Upper lobe of left lung (tissue), 6 donors: ENCODE results near the gene WIPF1. TPM values are rescaled to one million over a fixed set of nuclear protein-coding genes. Genes with fewer than 3 reads are reported as not detected.

ENCODE experiments used
- ATAC-seq, 2 donors: fragments of 200-7000 bp; cut with Tn5 transposase; one replicate each; pipeline ENCODE4 v1.9.1; 2022; ENCODE audit warnings: mild to moderate bottlenecking in 2 of 2, moderate library complexity in 2 of 2; ENCODE audit not compliant: low FRiP score in 2 of 2
- DNase-seq, 2 donors: peaks; one replicate each; pipeline ENCODE4 v3.0.0-alpha.2; 2019 to 2020
- H3K27ac ChIP-seq, 4 donors: fragments of 200-600 bp; sonication (generic); one replicate each; pipeline ENCODE4 v1.5.1; 2016 to 2019
- H3K27me3 ChIP-seq, 4 donors: fragments of 200-600 bp; sonication (generic); one replicate each; pipeline ENCODE4 v1.5.1; 2017 to 2019
- H3K36me3 ChIP-seq, 4 donors: fragments of 200-600 bp; sonication (generic); one replicate each; pipeline ENCODE4 v1.5.1; 2016 to 2019
- H3K4me1 ChIP-seq, 4 donors: fragments of 200-600 bp; sonication (generic); one replicate each; pipeline ENCODE4 v1.5.1; 2018 to 2019
- H3K4me3 ChIP-seq, 4 donors: fragments of 200-600 bp; sonication (generic); one replicate each; pipeline ENCODE4 v1.5.1; 2017 to 2019; ENCODE audit warnings: mild to moderate bottlenecking in 2 of 4, moderate library complexity in 1 of 4
- H3K9me3 ChIP-seq, 4 donors: fragments of 200-600 bp; sonication (generic); one replicate each; pipeline ENCODE4 v1.5.1; 2018 to 2019
- CTCF ChIP-seq, 6 experiments: fragments of 450-650 bp in 4 of 6; fragments of 200-600 bp in 2 of 6; sonication (generic) in 2 of 6; IDR thresholded peaks; one replicate each; pipeline ENCODE4 v1.5.1; 2016 to 2019; ENCODE audit warnings: antibody characterized with exemption in 6 of 6
- EP300 ChIP-seq, 4 donors: sonication (generic); formaldehyde crosslinking; IDR thresholded peaks; one replicate each; pipeline ENCODE4 v1.5.1; 2017; ENCODE audit warnings: antibody characterized with exemption in 4 of 4, control low read depth in 2 of 4
- POLR2A ChIP-seq, 4 donors: fragments of 450-650 bp; IDR thresholded peaks; one replicate each; pipeline ENCODE4 v1.5.1; 2016 to 2017; ENCODE audit warnings: antibody characterized with exemption in 4 of 4, mild to moderate bottlenecking in 2 of 4
- POLR2AphosphoS5 ChIP-seq, 2 donors: sonication (generic); formaldehyde crosslinking; IDR thresholded peaks; one replicate each; pipeline ENCODE4 v1.5.1; 2017; ENCODE audit warnings: antibody characterized with exemption in 2 of 2
- WGBS, 2 donors: methylation state at CpG; one replicate each; pipeline ENCODE4 v1.1.5; 2017 to 2018; 5-methylcytosine and 5-hydroxymethylcytosine counted together
- total RNA-seq, 6 donors: library from RNA; depleted of rRNA in 4 of 6; stranded (reverse); fragments of >200 nt in 4 of 6; gene quantifications; one replicate each; pipeline versions ENCODE4 v1.1.0 to v1.2.1, GENCODE V29; 2016 to 2021
- donor health status: DM: no; HTN: no; CAD: no; lungs with moderate emphysema.
- donor health status: DM: no; HTN: yes; CAD: no; lungs with severe emphysema.

Gene WIPF1
- total RNA-seq, 6 donors from 2014 or later, result 25.1 to 79.0 (median 48.9) TPM

GRCh38 chr2:174607989-174608865 is 10.6 kb upstream of the WIPF1 start:
- no peaks in the 10 kb centered on the region for H3K27me3 ChIP-seq
- TF ChIP-seq POLR2AphosphoS5 (IDR thresholded peaks at IDR 0.05) (no peak), CTCF (IDR thresholded peaks at IDR 0.05) (no peak), EP300 (IDR thresholded peaks at IDR 0.05) (no peak), POLR2A (IDR thresholded peaks at IDR 0.05) (no peak)
- no peaks in the 10 kb centered on the region for H3K36me3 ChIP-seq
- WGBS, 2 donors, result 72 to 78% methylated on average over 5 of the region's 5 CpGs
- ATAC-seq, result no peak
- no peak overlapping the region for H3K27ac ChIP-seq
- H3K4me1 ChIP-seq, result peaks cover 7 to 18% (median 10%) of the 10 kb centered on the region in 4 donors
- no peak overlapping the region for H3K4me3 ChIP-seq
- DNase-seq, result no peak
- no peaks in the 10 kb centered on the region for H3K9me3 ChIP-seq

- H3K36me3 ChIP-seq, result no peaks in the 10 kb centered on the region
- H3K4me1 ChIP-seq, result peaks cover 7 to 17% (median 9%) of the 10 kb centered on the region in 4 donors
- no peak overlapping the region for H3K4me3 ChIP-seq
- TF ChIP-seq POLR2AphosphoS5 (IDR thresholded peaks at IDR 0.05) (no peak), EP300 (IDR thresholded peaks at IDR 0.05) (no peak), CTCF (IDR thresholded peaks at IDR 0.05) (no peak), POLR2A (IDR thresholded peaks at IDR 0.05) (no peak)
- ATAC-seq (no peak), DNase-seq (no peak)
- H3K27me3 ChIP-seq, result no peaks in the 10 kb centered on the region
- H3K27ac ChIP-seq, result no peak overlapping the region
- no peaks in the 10 kb centered on the region for H3K9me3 ChIP-seq
- WGBS, 2 donors, result 59 to 61% methylated on average over 3 of the region's 3 CpGs
Measured at GRCh38 chr2:174607584-174607983, 10.0 kb upstream of the WIPF1 start.

- Histone ChIP-seq H3K36me3 (no peaks in the 10 kb centered on the region), H3K27me3 (no peaks in the 10 kb centered on the region), H3K27ac (no peak overlapping the region), H3K4me1 (peaks cover 7 to 17% (median 9%) of the 10 kb centered on the region in 4 donors), H3K4me3 (no peak overlapping the region), H3K9me3 (no peaks in the 10 kb centered on the region)
- whole genome bisulfite sequencing, 2 donors, result 35 to 45% methylated on average over 3 of the region's 3 CpGs
- TF ChIP-seq CTCF (IDR thresholded peaks at IDR 0.05), result no peak
- no peak for TF ChIP-seq POLR2A (IDR thresholded peaks at IDR 0.05)
- TF ChIP-seq EP300 (IDR thresholded peaks at IDR 0.05), result no peak
- no peak for TF ChIP-seq POLR2AphosphoS5 (IDR thresholded peaks at IDR 0.05)
- ATAC-seq, result peak in 1 of 2 donors; percentile 73
- no peak for DNase-seq
Measured at GRCh38 chr2:174606336-174606735, 8.7 kb upstream of the WIPF1 start.

- ATAC-seq, result no peak
- Histone ChIP-seq H3K4me1 (peaks cover 7 to 13% (median 9%) of the 10 kb centered on the region in 4 donors), H3K36me3 (no peaks in the 10 kb centered on the region), H3K9me3 (no peaks in the 10 kb centered on the region), H3K4me3 (no peak overlapping the region), H3K27me3 (no peaks in the 10 kb centered on the region), H3K27ac (no peak overlapping the region)
- peak in 3 of 6 experiments; percentile 9 to 14 (median 10) for TF ChIP-seq CTCF (IDR thresholded peaks at IDR 0.05)
- TF ChIP-seq EP300 (IDR thresholded peaks at IDR 0.05), result no peak
- TF ChIP-seq POLR2AphosphoS5 (IDR thresholded peaks at IDR 0.05), result no peak
- no peak for TF ChIP-seq POLR2A (IDR thresholded peaks at IDR 0.05)
- no peak for DNase-seq
Measured at GRCh38 chr2:174605687-174606086, 8.1 kb upstream of the WIPF1 start.
